WTC11 (cell line): Measurements from ENCODE around the gene TOM1. TPM values are rescaled to one million over a fixed set of nuclear protein-coding genes. Genes with fewer than 3 reads are reported as not detected.
A peak's percentile ranks its signal among the peaks of the same experiment; 100 is the strongest.

ENCODE experiments used
- ATAC-seq: fragments of 200-7000 bp; cut with Tn5 transposase; 2 replicates; pipeline ENCODE4 v1.10.0; 2021; ENCODE audit warnings: mild to moderate bottlenecking, moderate library complexity
- CTCF ChIA-PET: fragments of 300-600 bp; sonication (Branson Sonifier 250); formaldehyde crosslinking; loops from one replicate; lab custom pipeline; 2021; ENCODE audit warnings: antibody characterized with exemption; lab: Charles Lee
- POLR2A ChIA-PET: fragments of 350-600 bp; sonication (Branson Sonifier 250); formaldehyde crosslinking; loops from one replicate; lab custom pipeline; 2021; ENCODE audit warnings: antibody characterized with exemption; lab: Charles Lee
- DNase-seq: peaks from one replicate; pipeline ENCODE4 v3.0.0; 2021; ENCODE audit warnings: low spot score
- H3K27ac Mint-ChIP-seq: 2 replicates; pipeline ENCODE4 v1.8.0; 2021; ENCODE audit warnings: mixed read lengths
- H3K27me3 Mint-ChIP-seq: 2 replicates; pipeline ENCODE4 v1.8.0; 2021; ENCODE audit warnings: low read depth, mild to moderate bottlenecking, moderate library complexity, mixed read lengths
- H3K36me3 Mint-ChIP-seq: 2 replicates; pipeline ENCODE4 v1.8.0; 2021; ENCODE audit warnings: mixed read lengths
- H3K4me1 Mint-ChIP-seq: 2 replicates; pipeline ENCODE4 v1.8.0; 2022; ENCODE audit warnings: mixed read lengths
- H3K4me3 Mint-ChIP-seq: 2 replicates; pipeline ENCODE4 v1.8.0; 2021; ENCODE audit warnings: mild to moderate bottlenecking, moderate library complexity, mixed read lengths
- H3K9me3 Mint-ChIP-seq: 2 replicates; pipeline ENCODE4 v1.8.0; 2021; ENCODE audit warnings: mixed read lengths
- ATF6 ChIP-seq: sonication (generic); formaldehyde crosslinking; IDR thresholded peaks from 2 replicates; pipeline ENCODE4 v1.8.1; 2023; ENCODE audit warnings: mild to moderate bottlenecking, missing genetic modification reagents
- CBFB ChIP-seq: sonication (generic); formaldehyde crosslinking; IDR thresholded peaks from 2 replicates; pipeline ENCODE4 v1.8.1; 2022; ENCODE audit warnings: mild to moderate bottlenecking, low read depth, missing genetic modification reagents
- E2F4 ChIP-seq: sonication (generic); formaldehyde crosslinking; IDR thresholded peaks from 2 replicates; pipeline ENCODE4 v1.8.1; 2022; ENCODE audit warnings: low read depth, mild to moderate bottlenecking, moderate library complexity, missing genetic modification reagents, borderline replicate concordance
- FOXP1 ChIP-seq: sonication (generic); formaldehyde crosslinking; IDR thresholded peaks from 2 replicates; pipeline ENCODE4 v1.8.0; 2022; ENCODE audit warnings: missing genetic modification reagents, mild to moderate bottlenecking, moderate library complexity, borderline replicate concordance
- IRF1 ChIP-seq: sonication (generic); formaldehyde crosslinking; IDR thresholded peaks from 2 replicates; pipeline ENCODE4 v1.8.0; 2023; ENCODE audit warnings: missing genetic modification reagents
- IRF2 ChIP-seq: sonication (generic); formaldehyde crosslinking; IDR thresholded peaks from 2 replicates; pipeline ENCODE4 v1.8.0; 2022; ENCODE audit warnings: low read depth, missing genetic modification reagents, borderline replicate concordance
- KAT7 ChIP-seq: sonication (generic); formaldehyde crosslinking; IDR thresholded peaks from 2 replicates; pipeline ENCODE4 v1.8.1; 2023; ENCODE audit warnings: missing genetic modification reagents, mild to moderate bottlenecking, borderline replicate concordance
- NFYB ChIP-seq: sonication (generic); formaldehyde crosslinking; conservative IDR thresholded peaks from 2 replicates; pipeline ENCODE4 v1.8.0; 2022; ENCODE audit warnings: low read depth, missing genetic modification reagents
- NR2C2 ChIP-seq: sonication (generic); formaldehyde crosslinking; IDR thresholded peaks from 2 replicates; pipeline ENCODE4 v1.8.0; 2022; ENCODE audit warnings: mild to moderate bottlenecking, missing genetic modification reagents
- NR3C1 ChIP-seq: sonication (generic); formaldehyde crosslinking; conservative IDR thresholded peaks from 2 replicates; pipeline ENCODE4 v1.8.1; 2023; ENCODE audit warnings: low read depth, mild to moderate bottlenecking, missing genetic modification reagents
- RORB ChIP-seq: fragments of 250-450 bp; sonication (Bioruptor Pico); IDR thresholded peaks from 2 replicates; pipeline ENCODE4 v1.9.0; 2021; ENCODE audit warnings: mild to moderate bottlenecking
- TP53 ChIP-seq: sonication (generic); formaldehyde crosslinking; IDR thresholded peaks from 2 replicates; pipeline ENCODE4 v1.8.1; 2023; ENCODE audit warnings: mild to moderate bottlenecking, missing genetic modification reagents
- ZBTB21 ChIP-seq: sonication (generic); formaldehyde crosslinking; IDR thresholded peaks from 2 replicates; pipeline ENCODE4 v1.8.1; 2023; ENCODE audit warnings: mild to moderate bottlenecking, missing genetic modification reagents, borderline replicate concordance
- ZMAT4 ChIP-seq: fragments of 250-450 bp; sonication (Bioruptor Pico); IDR thresholded peaks from 2 replicates; pipeline ENCODE4 v1.9.0; 2021; ENCODE audit warnings: mild to moderate bottlenecking
- ZNF317 ChIP-seq: sonication (generic); formaldehyde crosslinking; IDR thresholded peaks from 2 replicates; pipeline ENCODE4 v1.8.1; 2023; ENCODE audit warnings: low read depth, mild to moderate bottlenecking, moderate library complexity, missing genetic modification reagents, borderline replicate concordance
- ZNF425 ChIP-seq: fragments of 250-450 bp; sonication (Bioruptor Pico); conservative IDR thresholded peaks from 2 replicates; pipeline ENCODE4 v1.9.0; 2021; ENCODE audit warnings: mild to moderate bottlenecking
- ZSCAN18 ChIP-seq: fragments of 250-450 bp; sonication (Bioruptor Pico); IDR thresholded peaks from 2 replicates; pipeline ENCODE4 v2.1.2; 2022; ENCODE audit warnings: mild to moderate bottlenecking, moderate library complexity
- total RNA-seq: library from RNA; stranded (reverse); gene quantifications from 3 replicates; pipeline ENCODE4 v1.2.3, GENCODE V29; 2021
- TF ChIP-seq, protein P1 (sequence below): sonication (generic); formaldehyde crosslinking; IDR thresholded peaks from 2 replicates; pipeline ENCODE4 v1.8.0; 2022; ENCODE audit warnings: missing genetic modification reagents
- TF ChIP-seq, protein P2 (sequence below): fragments of 250-450 bp; sonication (Bioruptor Pico); IDR thresholded peaks from 2 replicates; pipeline ENCODE4 v1.9.0; 2021; ENCODE audit warnings: moderate library complexity, mild to moderate bottlenecking, inconsistent platforms, borderline replicate concordance

Gene TOM1
- total RNA-seq, 1 experiment from 2014 or later: 23.5 TPM

- no peak for DNase-seq
- TF ChIP-seq ZNF317 (CRISPR knock-in tag) (no peak), NR2C2 (no peak), ATF6 (no peak)
- TF ChIP-seq, all 79 proteins: peak for 0
- Mint-ChIP-seq H3K27ac (peak overlapping the region; percentile 27), H3K27me3 (peaks cover 4% of the 10 kb centered on the region; the same call in 1 of the 2 replicates), H3K9me3 (no peaks in the 10 kb centered on the region), H3K4me3 (no peak overlapping the region), H3K36me3 (no peaks in the 10 kb centered on the region), H3K4me1 (peaks cover 62% of the 10 kb centered on the region)
- CTCF ChIA-PET: no interaction called here
- no peak for ATAC-seq
- POLR2A ChIA-PET: no interaction called here
Observed at GRCh38 chr22:35373781-35374180, 74.1 kb downstream of the TOM1 start.

DNA sequence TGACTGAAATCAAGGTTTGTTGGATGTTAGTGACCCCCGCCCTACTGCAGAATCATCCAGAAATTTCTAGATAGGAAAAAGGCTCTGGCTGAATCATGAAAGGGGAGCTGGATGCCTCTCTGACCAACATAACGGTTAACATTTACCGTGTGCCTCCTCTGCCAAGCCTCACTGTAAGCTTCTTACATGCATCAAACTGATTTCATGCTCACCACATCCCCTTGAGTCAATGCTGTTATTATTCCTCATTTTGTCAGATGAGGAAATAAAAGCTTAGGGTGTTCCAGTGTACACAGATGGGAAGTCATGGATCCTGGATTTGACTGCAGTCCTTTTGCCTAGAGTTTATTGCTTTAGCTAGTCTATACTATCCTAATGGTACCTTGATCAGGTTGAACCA lies 75.3 kb downstream of the TOM1 start:
- CTCF ChIA-PET: interaction anchor here (0.8 to 2.4 kb wide), 4 partner anchors 9 to 56 kb away, joined by 3 to 13 read pairs (median 4); no protein-coding TSS in a partner anchor
- Mint-ChIP-seq H3K4me1 (peaks cover 62% of the 10 kb centered on the region), H3K9me3 (no peaks in the 10 kb centered on the region), H3K27me3 (peaks cover 4% of the 10 kb centered on the region; the same call in 1 of the 2 replicates), H3K4me3 (no peak overlapping the region), H3K36me3 (no peaks in the 10 kb centered on the region), H3K27ac (no peak overlapping the region)
- no peak for TF ChIP-seq FOXP1
- no peak for TF ChIP-seq E2F4 (CRISPR knock-in tag)
- no peak for TF ChIP-seq NR2C2
- no peak for TF ChIP-seq TP53
- no peak for TF ChIP-seq NR3C1 (CRISPR knock-in tag)
- no peak for TF ChIP-seq IRF2 (CRISPR knock-in tag)
- TF ChIP-seq ZBTB21 (CRISPR knock-in tag): no peak
- TF ChIP-seq CBFB: no peak
- TF ChIP-seq NFYB (CRISPR knock-in tag): no peak
- TF ChIP-seq ATF6: no peak
- no peak for TF ChIP-seq ZSCAN18
- TF ChIP-seq, protein P1, sequence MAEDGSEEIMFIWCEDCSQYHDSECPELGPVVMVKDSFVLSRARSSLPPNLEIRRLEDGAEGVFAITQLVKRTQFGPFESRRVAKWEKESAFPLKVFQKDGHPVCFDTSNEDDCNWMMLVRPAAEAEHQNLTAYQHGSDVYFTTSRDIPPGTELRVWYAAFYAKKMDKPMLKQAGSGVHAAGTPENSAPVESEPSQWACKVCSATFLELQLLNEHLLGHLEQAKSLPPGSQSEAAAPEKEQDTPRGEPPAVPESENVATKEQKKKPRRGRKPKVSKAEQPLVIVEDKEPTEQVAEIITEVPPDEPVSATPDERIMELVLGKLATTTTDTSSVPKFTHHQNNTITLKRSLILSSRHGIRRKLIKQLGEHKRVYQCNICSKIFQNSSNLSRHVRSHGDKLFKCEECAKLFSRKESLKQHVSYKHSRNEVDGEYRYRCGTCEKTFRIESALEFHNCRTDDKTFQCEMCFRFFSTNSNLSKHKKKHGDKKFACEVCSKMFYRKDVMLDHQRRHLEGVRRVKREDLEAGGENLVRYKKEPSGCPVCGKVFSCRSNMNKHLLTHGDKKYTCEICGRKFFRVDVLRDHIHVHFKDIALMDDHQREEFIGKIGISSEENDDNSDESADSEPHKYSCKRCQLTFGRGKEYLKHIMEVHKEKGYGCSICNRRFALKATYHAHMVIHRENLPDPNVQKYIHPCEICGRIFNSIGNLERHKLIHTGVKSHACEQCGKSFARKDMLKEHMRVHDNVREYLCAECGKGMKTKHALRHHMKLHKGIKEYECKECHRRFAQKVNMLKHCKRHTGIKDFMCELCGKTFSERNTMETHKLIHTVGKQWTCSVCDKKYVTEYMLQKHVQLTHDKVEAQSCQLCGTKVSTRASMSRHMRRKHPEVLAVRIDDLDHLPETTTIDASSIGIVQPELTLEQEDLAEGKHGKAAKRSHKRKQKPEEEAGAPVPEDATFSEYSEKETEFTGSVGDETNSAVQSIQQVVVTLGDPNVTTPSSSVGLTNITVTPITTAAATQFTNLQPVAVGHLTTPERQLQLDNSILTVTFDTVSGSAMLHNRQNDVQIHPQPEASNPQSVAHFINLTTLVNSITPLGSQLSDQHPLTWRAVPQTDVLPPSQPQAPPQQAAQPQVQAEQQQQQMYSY (CRISPR knock-in tag): no peak
- TF ChIP-seq ZMAT4: no peak
- no peak for TF ChIP-seq IRF1 (CRISPR knock-in tag)
- TF ChIP-seq KAT7 (CRISPR knock-in tag): no peak
- no peak for TF ChIP-seq ZNF425 (CRISPR knock-in tag)
- TF ChIP-seq, protein P2, sequence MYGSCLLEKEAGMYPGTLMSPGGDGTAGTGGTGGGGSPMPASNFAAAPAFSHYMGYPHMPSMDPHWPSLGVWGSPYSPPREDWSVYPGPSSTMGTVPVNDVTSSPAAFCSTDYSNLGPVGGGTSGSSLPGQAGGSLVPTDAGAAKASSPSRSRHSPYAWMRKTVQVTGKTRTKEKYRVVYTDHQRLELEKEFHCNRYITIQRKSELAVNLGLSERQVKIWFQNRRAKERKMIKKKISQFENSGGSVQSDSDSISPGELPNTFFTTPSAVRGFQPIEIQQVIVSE: no peak
- TF ChIP-seq RORB (CRISPR knock-in tag): no peak
- no peak for ATAC-seq
- POLR2A ChIA-PET: interaction anchor here (1.4 kb wide), 1 partner anchor 56 kb away, joined by 4 read pairs; no protein-coding TSS in a partner anchor
- no peak for DNase-seq
